IMR-90 (cell line): ENCODE data around the gene SBF1. TPM values are rescaled to one million over a fixed set of nuclear protein-coding genes. Genes with fewer than 3 reads are reported as not detected.

Experiments
- ATAC-seq: fragments of 200-7000 bp; cut with Tn5 transposase; 2 replicates; pipeline ENCODE4 v1.9.1; 2020; ENCODE audit warnings: low read depth, mild to moderate bottlenecking, moderate library complexity
- BruUV-seq: library from RNA; stranded (reverse); fragments of 400-500 nt; replicated peaks from 2 replicates; lab custom pipeline; 2021; lab: Mats Ljungman, UMichigan
- CTCF ChIA-PET: fragments of 300-600 bp; formaldehyde crosslinking; extraction: SDS; loops from one replicate; lab custom pipeline; 2021; ENCODE audit warnings: antibody characterized with exemption; lab: Yijun Ruan, JAX
- POLR2A ChIA-PET: fragments of 300-600 bp; sonication (Branson Sonifier 250); formaldehyde crosslinking; loops from one replicate; lab custom pipeline; 2022; ENCODE audit warnings: antibody characterized with exemption; ENCODE audit not compliant: unreplicated experiment; lab: Charles Lee
- DNase-seq: peaks from one replicate; pipeline ENCODE4 v3.0.0; 2013
- H2AFZ ChIP-seq: replicated peaks from 2 replicates; pipeline ENCODE3; 2013; ENCODE audit warnings: low read length, mild to moderate bottlenecking; ENCODE audit not compliant: poor library complexity
- H2AK5ac ChIP-seq: 2 replicates; pipeline ENCODE4 v1.6.1; 2013; ENCODE audit warnings: low read depth, low read length, inconsistent platforms
- H2AK9ac ChIP-seq: replicated peaks from 2 replicates; pipeline ENCODE3; 2013; ENCODE audit warnings: mild to moderate bottlenecking, low read depth, low read length, moderate library complexity; ENCODE audit not compliant: poor library complexity
- H2BK120ac ChIP-seq: 2 replicates; pipeline ENCODE4 v1.6.1; 2013; ENCODE audit warnings: low read depth, low read length, inconsistent platforms
- H2BK15ac ChIP-seq: 3 replicates; pipeline ENCODE4 v1.6.1; 2013; ENCODE audit warnings: low read depth, low read length, inconsistent platforms
- H2BK20ac ChIP-seq: 2 replicates; pipeline ENCODE4 v1.6.1; 2013; ENCODE audit warnings: low read depth, mild to moderate bottlenecking, inconsistent platforms, low read length, moderate library complexity
- H2BK5ac ChIP-seq: 2 replicates; pipeline ENCODE4 v1.6.1; 2013; ENCODE audit warnings: mild to moderate bottlenecking, low read depth, low read length, inconsistent platforms; ENCODE audit not compliant: poor library complexity, severe bottlenecking
- H3K14ac ChIP-seq: replicated peaks from 2 replicates; pipeline ENCODE4 v1.6.1; 2013; ENCODE audit warnings: low read depth, low read length, inconsistent platforms
- H3K18ac ChIP-seq: 2 replicates; pipeline ENCODE4 v1.6.1; 2013; ENCODE audit warnings: low read depth, low read length, control low read depth
- H3K23ac ChIP-seq: 2 replicates; pipeline ENCODE4 v1.6.1; 2013; ENCODE audit warnings: low read depth, low read length, inconsistent platforms
- H3K27ac ChIP-seq: 2 replicates; pipeline ENCODE4 v1.5.1; 2013; ENCODE audit warnings: mild to moderate bottlenecking, control low read depth, low read length; ENCODE audit not compliant: insufficient read depth
- H3K27me3 ChIP-seq: 2 replicates; pipeline ENCODE4 v1.6.1; 2013; ENCODE audit warnings: low read length; ENCODE audit not compliant: control insufficient read depth, insufficient read depth
- H3K36me3 ChIP-seq: 2 replicates; pipeline ENCODE4 v1.6.1; 2013; ENCODE audit warnings: low read length, mixed read lengths; ENCODE audit not compliant: control insufficient read depth, insufficient read depth
- H3K4ac ChIP-seq: 2 replicates; pipeline ENCODE4 v1.6.1; 2013; ENCODE audit warnings: low read depth, low read length, inconsistent platforms
- H3K4me1 ChIP-seq: 2 replicates; pipeline ENCODE4 v1.6.1; 2013; ENCODE audit warnings: low read length, mixed read lengths; ENCODE audit not compliant: control insufficient read depth, insufficient read depth
- H3K4me2 ChIP-seq: 2 replicates; pipeline ENCODE4 v1.6.1; 2013; ENCODE audit warnings: low read depth, mild to moderate bottlenecking, control low read depth, low read length, moderate library complexity
- H3K4me3 ChIP-seq: 2 replicates; pipeline ENCODE4 v1.5.1; 2013; ENCODE audit warnings: low read depth, mild to moderate bottlenecking, control low read depth, low read length, moderate library complexity; ENCODE audit not compliant: insufficient read depth
- H3K56ac ChIP-seq: 2 replicates; pipeline ENCODE4 v1.6.1; 2013; ENCODE audit warnings: low read length, inconsistent platforms; ENCODE audit not compliant: insufficient read depth; ENCODE audit errors: extremely low read depth
- H3K79me1 ChIP-seq, 2 experiments: 2 replicates each; pipeline ENCODE4 v1.6.1; 2013; ENCODE audit warnings: low read length in 2 of 2, inconsistent platforms in 1 of 2, low read depth in 1 of 2
- H3K9ac ChIP-seq: 2 replicates; pipeline ENCODE4 v1.6.1; 2013; ENCODE audit warnings: low read depth, low read length, control low read depth
- H3K9me1 ChIP-seq: 2 replicates; pipeline ENCODE4 v1.6.1; 2013; ENCODE audit warnings: low read length, inconsistent platforms; ENCODE audit not compliant: insufficient read depth
- H3K9me3 ChIP-seq: 2 replicates; pipeline ENCODE4 v1.6.1; 2013; ENCODE audit warnings: low read length; ENCODE audit not compliant: control insufficient read depth, insufficient read depth
- H4K20me1 ChIP-seq: 2 replicates; pipeline ENCODE4 v1.6.1; 2013; ENCODE audit warnings: low read length, inconsistent platforms; ENCODE audit not compliant: insufficient read depth
- H4K5ac ChIP-seq: 2 replicates; pipeline ENCODE4 v1.6.1; 2013; ENCODE audit warnings: mild to moderate bottlenecking, low read depth, low read length, control low read depth
- H4K8ac ChIP-seq, 2 experiments: 2 replicates each; pipeline ENCODE4 v1.6.1; 2013; ENCODE audit warnings: low read depth in 2 of 2, low read length in 2 of 2, control low read depth in 1 of 2, inconsistent platforms in 1 of 2
- H4K91ac ChIP-seq: 2 replicates; pipeline ENCODE4 v1.6.1; 2013; ENCODE audit warnings: low read depth, low read length, inconsistent platforms; ENCODE audit not compliant: insufficient read depth
- MAZ ChIP-seq: IDR thresholded peaks from 2 replicates; pipeline ENCODE4 v1.6.1; 2012; ENCODE audit warnings: low read depth, mild to moderate bottlenecking, low read length, improper control_type of control experiment, moderate library complexity, borderline replicate concordance
- RAD21 ChIP-seq: IDR thresholded peaks from 2 replicates; pipeline ENCODE4 v1.6.1; 2012; ENCODE audit warnings: low read length, improper control_type of control experiment
- RCOR1 ChIP-seq: IDR thresholded peaks from 2 replicates; pipeline ENCODE4 v1.6.1; 2012; ENCODE audit warnings: mild to moderate bottlenecking, low read length, improper control_type of control experiment; ENCODE audit not compliant: insufficient replicate concordance
- SMC3 ChIP-seq: fragments of 150-350 bp; IDR thresholded peaks from 2 replicates; pipeline ENCODE4 v1.6.1; 2016; ENCODE audit warnings: low read depth, mild to moderate bottlenecking, antibody characterized with exemption, low read length, moderate library complexity
- WGBS, 2 experiments: methylation state at CpG; one replicate each; pipeline versions ENCODE4 v1.1.5 to v1.1.7; 2013; ENCODE audit warnings: missing lambda C conversion rate in 2 of 2; ENCODE audit not compliant: insufficient read length in 1 of 2; ENCODE audit errors: extremely low coverage in 2 of 2; 5-methylcytosine and 5-hydroxymethylcytosine counted together
- dilution Hi-C: fragments of 300-500 bp; cut with HindIII; formaldehyde crosslinking; loops from one replicate; pipeline ENCODE4 v1.14.3; 2018; ENCODE audit warnings: low sequenced_read_pairs; ENCODE audit not compliant: unreplicated experiment
- in situ Hi-C: fragments of 300-500 bp; cut with MboI; formaldehyde crosslinking; loops from 3 replicates; pipeline ENCODE4 v1.14.3; 2019; ENCODE audit warnings: low sequenced_read_pairs, inconsistent platforms, mixed read lengths
- intact Hi-C: fragments of 100-400 bp; cut with micrococcal nuclease; formaldehyde crosslinking; loops from 2 replicates; pipeline ENCODE4 v1.10.0; 2022
- polyA plus RNA-seq, 3 experiments: library from polyadenylated mRNA; depleted of rRNA; stranded (reverse); fragments of >200 nt; gene quantifications; 2 replicates each; pipeline ENCODE4 v1.2.3, GENCODE V29; 2012; ENCODE audit warnings: low replicate concordance in 1 of 3
- total RNA-seq: library from RNA; depleted of rRNA; stranded (reverse); fragments of >200 nt; gene quantifications from 2 replicates; pipeline ENCODE4 v1.2.3, GENCODE V29; 2012

SBF1 gene
- total and polyA plus RNA-seq, 2 of the 4 experiments (the other 2 are of a cell fraction) = 21.5 to 33.2 TPM

- Histone ChIP-seq H3K18ac (no peak overlapping the region), H4K91ac (no peak overlapping the region), H2BK120ac (no peak overlapping the region), H3K9me1 (no peaks in the 10 kb centered on the region), H3K23ac (no peak overlapping the region), H2AK5ac (no peak overlapping the region), H3K14ac (no peak overlapping the region), H3K9me3 (no peaks in the 10 kb centered on the region), H3K27ac (no peak overlapping the region), H3K36me3 (peaks cover 78% of the 10 kb centered on the region), H2BK5ac (no peak overlapping the region), H3K56ac (no peak overlapping the region), H2AFZ (no peak overlapping the region), H2BK20ac (no peak overlapping the region), H2BK15ac (no peak overlapping the region), H4K20me1 (no peaks in the 10 kb centered on the region; the same call in 1 of the 2 replicates), H3K9ac (no peak overlapping the region), H2AK9ac (no peak overlapping the region), H3K79me1 (no peaks in the 10 kb centered on the region; a peak in 1 of 4 replicates), H3K4ac (no peak overlapping the region), H4K8ac (no peak overlapping the region), H3K27me3 (no peaks in the 10 kb centered on the region), H3K4me2 (no peak overlapping the region), H4K5ac (no peak overlapping the region), H3K4me1 (no peaks in the 10 kb centered on the region), H3K4me3 (no peak overlapping the region)
- in situ Hi-C loops = no loop called here
- dilution Hi-C loops = no loop called here
- BruUV-seq = no TSS peak
- CTCF ChIA-PET = no interaction called here
- TF ChIP-seq MAZ (no peak), RCOR1 (no peak), SMC3 (no peak), RAD21 (no peak)
- ATAC-seq (no peak), DNase-seq (no peak)
- 97% methylated on average over 7 of the region's 37 CpGs; no CpG with 5 or more reads in 1 of the 2 experiments for WGBS, 2 experiments
- intact Hi-C loops = no loop called here
- POLR2A ChIA-PET = no interaction called here
Measured at GRCh38 chr22:50436015-50436830, 38.6 kb downstream of the SBF1 start.
